Right atrium auricular region (tissue), 2 donors: Measurements from ENCODE around the gene TIFAB. TPM values are rescaled to one million over a fixed set of nuclear protein-coding genes. Genes with fewer than 3 reads are reported as not detected.
A peak's percentile ranks its signal among the peaks of the same experiment; 100 is the strongest.

ENCODE experiments used
- DNase-seq: peaks from one replicate; pipeline ENCODE4 v3.0.0-alpha.2; 2019; ENCODE audit warnings: low spot score
- H3K27ac ChIP-seq, 2 donors: fragments of 200-600 bp; sonication (generic); 1 replicate in 1 of 2; 2 replicates in 1 of 2; pipeline ENCODE4 v1.5.1; 2016 to 2019
- H3K27me3 ChIP-seq, 2 donors: fragments of 200-600 bp; sonication (generic); one replicate each; pipeline versions ENCODE4 v1.5.1 to v1.6.0; 2017 to 2019
- H3K36me3 ChIP-seq: fragments of 200-600 bp; sonication (generic); one replicate; pipeline ENCODE4 v1.5.1; 2016
- H3K4me1 ChIP-seq, 2 donors: fragments of 200-600 bp; sonication (generic); one replicate each; pipeline versions ENCODE4 v1.5.1 to v1.6.0; 2017 to 2019
- H3K4me3 ChIP-seq, 2 donors: fragments of 200-600 bp; sonication (generic); 1 replicate in 1 of 2; 2 replicates in 1 of 2; pipeline ENCODE4 v1.5.1; 2017 to 2019; ENCODE audit warnings: mild to moderate bottlenecking in 1 of 2, moderate library complexity in 1 of 2
- H3K9me3 ChIP-seq, 2 donors: fragments of 200-600 bp; sonication (generic); one replicate each; pipeline ENCODE4 v1.5.1; 2019
- total RNA-seq, 2 donors: library from RNA; depleted of rRNA; stranded (reverse); fragments of >200 nt; gene quantifications; one replicate each; pipeline ENCODE4 v1.1.0, GENCODE V29; 2016
- TF ChIP-seq, protein P1 (sequence below), 2 donors: fragments of 200-600 bp; sonication (generic); IDR thresholded peaks; one replicate each; pipeline ENCODE4 v1.5.1; 2019; ENCODE audit warnings: antibody characterized with exemption in 2 of 2

The TIFAB gene
- total RNA-seq, 2 donors from 2014 or later = not detected

DNA sequence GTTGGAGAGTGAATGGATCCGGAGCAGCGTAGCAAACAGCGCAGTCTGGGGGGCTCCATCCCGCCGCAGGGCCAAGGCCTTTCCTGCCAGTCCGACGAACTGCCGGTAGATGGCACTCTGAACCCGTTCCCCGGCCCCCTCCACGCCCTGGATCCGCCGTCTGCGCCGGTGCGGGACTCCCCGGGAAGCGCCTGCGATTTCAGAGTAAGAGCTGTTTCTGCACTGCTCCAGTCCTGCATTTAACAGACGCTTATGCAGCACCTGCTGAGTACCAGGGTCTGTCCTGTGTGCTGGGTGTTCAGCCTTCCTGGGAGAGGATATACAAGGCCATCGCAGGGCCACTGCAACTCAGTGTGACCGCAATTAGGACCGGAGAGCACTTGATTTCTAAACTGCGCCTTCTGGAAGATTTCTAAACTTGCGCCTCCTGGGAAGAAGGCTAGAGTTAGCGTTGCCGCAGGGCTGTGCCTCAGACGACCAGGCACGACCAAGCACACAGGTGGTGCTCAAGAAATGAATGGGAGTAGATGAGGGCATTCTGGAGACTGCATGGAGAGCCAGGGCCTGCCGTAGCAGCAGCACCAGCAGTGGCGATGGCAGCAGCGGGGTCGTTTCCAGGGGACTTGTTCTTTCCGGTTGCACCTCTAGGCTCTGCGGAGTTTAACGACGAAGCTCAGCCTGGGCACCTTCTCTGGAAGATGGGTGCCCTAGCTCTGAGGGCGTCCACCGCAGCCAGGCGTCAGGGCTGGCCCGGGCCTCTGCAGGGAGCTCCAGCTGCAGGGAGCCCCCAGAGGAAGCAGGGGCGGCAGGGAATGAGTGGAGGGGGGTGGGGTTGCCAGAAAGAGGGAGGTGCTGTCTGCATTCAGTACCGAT, 14.3 kb upstream of the TIFAB start:
- no peaks in the 10 kb centered on the region for H3K27me3 ChIP-seq
- DNase-seq = peak; percentile 79
- H3K27ac ChIP-seq = no peak overlapping the region
- H3K9me3 ChIP-seq = no peaks in the 10 kb centered on the region
- H3K36me3 ChIP-seq = no peaks in the 10 kb centered on the region
- H3K4me1 ChIP-seq = peaks cover 0 to 10% of the 10 kb centered on the region in 2 donors
- peak overlapping the region in 1 of 2 donors; percentile 41 for H3K4me3 ChIP-seq
- TF ChIP-seq, protein P1, sequence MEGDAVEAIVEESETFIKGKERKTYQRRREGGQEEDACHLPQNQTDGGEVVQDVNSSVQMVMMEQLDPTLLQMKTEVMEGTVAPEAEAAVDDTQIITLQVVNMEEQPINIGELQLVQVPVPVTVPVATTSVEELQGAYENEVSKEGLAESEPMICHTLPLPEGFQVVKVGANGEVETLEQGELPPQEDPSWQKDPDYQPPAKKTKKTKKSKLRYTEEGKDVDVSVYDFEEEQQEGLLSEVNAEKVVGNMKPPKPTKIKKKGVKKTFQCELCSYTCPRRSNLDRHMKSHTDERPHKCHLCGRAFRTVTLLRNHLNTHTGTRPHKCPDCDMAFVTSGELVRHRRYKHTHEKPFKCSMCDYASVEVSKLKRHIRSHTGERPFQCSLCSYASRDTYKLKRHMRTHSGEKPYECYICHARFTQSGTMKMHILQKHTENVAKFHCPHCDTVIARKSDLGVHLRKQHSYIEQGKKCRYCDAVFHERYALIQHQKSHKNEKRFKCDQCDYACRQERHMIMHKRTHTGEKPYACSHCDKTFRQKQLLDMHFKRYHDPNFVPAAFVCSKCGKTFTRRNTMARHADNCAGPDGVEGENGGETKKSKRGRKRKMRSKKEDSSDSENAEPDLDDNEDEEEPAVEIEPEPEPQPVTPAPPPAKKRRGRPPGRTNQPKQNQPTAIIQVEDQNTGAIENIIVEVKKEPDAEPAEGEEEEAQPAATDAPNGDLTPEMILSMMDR (IDR thresholded peaks at IDR 0.05) = peak; percentile 65 to 96

- no peak overlapping the region for H3K4me3 ChIP-seq
- no peaks in the 10 kb centered on the region for H3K9me3 ChIP-seq
- H3K27me3 ChIP-seq = no peaks in the 10 kb centered on the region
- peaks cover 0 to 10% of the 10 kb centered on the region in 2 donors for H3K4me1 ChIP-seq
- H3K36me3 ChIP-seq = no peaks in the 10 kb centered on the region
- no peak for DNase-seq
- TF ChIP-seq, protein P1 (IDR thresholded peaks at IDR 0.05) = no peak
- no peak overlapping the region for H3K27ac ChIP-seq
Observed at GRCh38 chr5:135465391-135466122, 13.4 kb upstream of the TIFAB start.

DNA sequence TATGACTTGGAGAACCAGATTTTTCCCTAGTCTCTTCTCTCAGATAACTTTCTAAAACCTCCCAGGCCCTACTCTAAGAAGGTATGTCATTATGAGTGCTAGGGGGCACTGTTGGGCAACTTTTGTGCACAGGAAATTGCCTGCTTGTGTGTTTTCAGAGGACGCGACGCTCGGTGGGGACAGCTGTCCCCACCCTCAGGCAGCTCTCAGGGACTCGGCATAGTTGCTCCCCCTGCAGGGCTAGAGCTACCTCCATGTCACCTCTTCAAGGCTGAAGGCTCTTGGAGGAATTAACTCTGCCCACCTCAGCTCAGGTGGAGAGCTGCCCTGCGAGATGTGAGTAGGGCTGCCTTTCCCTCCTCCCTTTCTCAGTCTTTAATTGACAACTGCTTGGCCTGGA, 10.2 kb upstream of the TIFAB start:
- Histone ChIP-seq H3K4me3 (no peak overlapping the region), H3K27me3 (no peaks in the 10 kb centered on the region), H3K4me1 (peaks cover 0 to 10% of the 10 kb centered on the region in 2 donors), H3K36me3 (no peaks in the 10 kb centered on the region), H3K9me3 (no peaks in the 10 kb centered on the region), H3K27ac (no peak overlapping the region)
- TF ChIP-seq, protein P1 (IDR thresholded peaks at IDR 0.05) = peak in 1 of 2 donors; percentile 49
- no peak for DNase-seq

- no peaks in the 10 kb centered on the region for H3K36me3 ChIP-seq
- H3K27me3 ChIP-seq = no peaks in the 10 kb centered on the region
- TF ChIP-seq, protein P1 (IDR thresholded peaks at IDR 0.05) = no peak
- no peak overlapping the region for H3K27ac ChIP-seq
- H3K9me3 ChIP-seq = no peaks in the 10 kb centered on the region
- H3K4me1 ChIP-seq = peaks cover 0 to 5% of the 10 kb centered on the region in 2 donors
- DNase-seq = no peak
- no peak overlapping the region for H3K4me3 ChIP-seq
Observed at GRCh38 chr5:135461481-135462151, 9.5 kb upstream of the TIFAB start.

GRCh38 chr5:135460246-135461033, 8.3 kb upstream of the TIFAB start:
- H3K36me3 ChIP-seq = no peaks in the 10 kb centered on the region
- no peak overlapping the region for H3K27ac ChIP-seq
- no peak for DNase-seq
- no peaks in the 10 kb centered on the region for H3K4me1 ChIP-seq
- no peaks in the 10 kb centered on the region for H3K9me3 ChIP-seq
- H3K4me3 ChIP-seq = no peak overlapping the region
- H3K27me3 ChIP-seq = no peaks in the 10 kb centered on the region
- TF ChIP-seq, protein P1 (IDR thresholded peaks at IDR 0.05) = no peak
